ENCODE results near the gene MAN1C1.
"Not testable (repeated sequence)": the region's sequence is repeated elsewhere in the genome, so short reads cannot be mapped to it uniquely, and the experiment has no call there.

MAN1C1 gene

GRCh38 chr1:25657883-25658760 lies 41.5 kb downstream of the MAN1C1 start:
- no peak for DNase-seq (ENCODE audit: low read depth)

GRCh38 chr1:25658791-25659431 lies 42.3 kb downstream of the MAN1C1 start:
- DNase-seq (ENCODE audit: low read depth) = no peak

- no peak for DNase-seq (ENCODE audit: low read depth)
Measured at GRCh38 chr1:25661043-25661815, 44.6 kb downstream of the MAN1C1 start.

GRCh38 chr1:25662061-25662460 lies 45.5 kb downstream of the MAN1C1 start:
- no peak for DNase-seq (ENCODE audit: low read depth)

GRCh38 chr1:25662959-25663358 lies 46.4 kb downstream of the MAN1C1 start:
- not testable (repeated sequence) for DNase-seq (ENCODE audit: low read depth)

- DNase-seq (ENCODE audit: low read depth) = no peak
Measured at GRCh38 chr1:25664357-25665199, 48.0 kb downstream of the MAN1C1 start.

GRCh38 chr1:25666460-25666859 lies 49.9 kb downstream of the MAN1C1 start:
- DNase-seq (ENCODE audit: low read depth) = no peak

GRCh38 chr1:25668931-25669573 lies 52.5 kb downstream of the MAN1C1 start:
- no peak for DNase-seq (ENCODE audit: low read depth)

GRCh38 chr1:25669781-25670567 lies 53.4 kb downstream of the MAN1C1 start:
- no peak for DNase-seq (ENCODE audit: low read depth)

- DNase-seq (ENCODE audit: low read depth) = no peak
Measured at GRCh38 chr1:25671929-25672328, 55.3 kb downstream of the MAN1C1 start.

- DNase-seq (ENCODE audit: low read depth) = no peak
Measured at GRCh38 chr1:25672763-25673409, 56.3 kb downstream of the MAN1C1 start.

GRCh38 chr1:25673456-25673855 lies 56.9 kb downstream of the MAN1C1 start:
- no peak for DNase-seq (ENCODE audit: low read depth)

GRCh38 chr1:25673962-25674806 lies 57.6 kb downstream of the MAN1C1 start:
- DNase-seq (ENCODE audit: low read depth) = no peak

- DNase-seq (ENCODE audit: low read depth) = no peak
Measured at GRCh38 chr1:25674807-25675084, 58.2 kb downstream of the MAN1C1 start.

- no peak for DNase-seq (ENCODE audit: low read depth)
Measured at GRCh38 chr1:25675729-25676476, 59.3 kb downstream of the MAN1C1 start.

- no peak for DNase-seq (ENCODE audit: low read depth)
Measured at GRCh38 chr1:25676488-25676887, 59.9 kb downstream of the MAN1C1 start.

- no peak for DNase-seq (ENCODE audit: low read depth)
Measured at GRCh38 chr1:25677193-25677773, 60.7 kb downstream of the MAN1C1 start.

- no peak for DNase-seq (ENCODE audit: low read depth)
Measured at GRCh38 chr1:25679171-25679570, 62.6 kb downstream of the MAN1C1 start.

Measured in GM04504 (cell line).